Measurements from ENCODE around the gene DCP2. TPM values are rescaled to one million over a fixed set of nuclear protein-coding genes. Genes with fewer than 3 reads are reported as not detected.

Gene DCP2
- total and polyA plus RNA-seq, 2 donors from 2014 or later, result 6.9 to 43.0 TPM

GRCh38 chr5:113067635-113068344 is 91.2 kb downstream of the DCP2 start:
- H3K36me3 ChIP-seq (ENCODE audit: control insufficient read depth in 2 of 3, insufficient read depth in 3 of 3, low read length in 3 of 3), result peaks cover 0 to 4% (median 4%) of the 10 kb centered on the region in 3 donors
- H3K9ac ChIP-seq (ENCODE audit: low read length in 3 of 3), result no peak overlapping the region
- FAIRE-seq (no peak), DNase-seq (peak in 2 of 5 donors; percentile 25 to 41)
- no peak overlapping the region for H3K4me3 ChIP-seq (ENCODE audit: low read length in 3 of 3)
- peaks cover 0 to 2% (median 0%) of the 10 kb centered on the region in 3 donors for H3K4me1 ChIP-seq (ENCODE audit: control insufficient read depth in 2 of 3, insufficient read depth in 2 of 3, low read depth in 1 of 3, low read length in 3 of 3)
- intact Hi-C loops (cut with DNase I), result no loop called here
- H3K27ac ChIP-seq (ENCODE audit: low read depth in 2 of 2, low read length in 2 of 2), result no peak overlapping the region
- H3K27me3 ChIP-seq (ENCODE audit: control insufficient read depth, insufficient read depth, low read length), result no peaks in the 10 kb centered on the region
- TF ChIP-seq, protein P1, sequence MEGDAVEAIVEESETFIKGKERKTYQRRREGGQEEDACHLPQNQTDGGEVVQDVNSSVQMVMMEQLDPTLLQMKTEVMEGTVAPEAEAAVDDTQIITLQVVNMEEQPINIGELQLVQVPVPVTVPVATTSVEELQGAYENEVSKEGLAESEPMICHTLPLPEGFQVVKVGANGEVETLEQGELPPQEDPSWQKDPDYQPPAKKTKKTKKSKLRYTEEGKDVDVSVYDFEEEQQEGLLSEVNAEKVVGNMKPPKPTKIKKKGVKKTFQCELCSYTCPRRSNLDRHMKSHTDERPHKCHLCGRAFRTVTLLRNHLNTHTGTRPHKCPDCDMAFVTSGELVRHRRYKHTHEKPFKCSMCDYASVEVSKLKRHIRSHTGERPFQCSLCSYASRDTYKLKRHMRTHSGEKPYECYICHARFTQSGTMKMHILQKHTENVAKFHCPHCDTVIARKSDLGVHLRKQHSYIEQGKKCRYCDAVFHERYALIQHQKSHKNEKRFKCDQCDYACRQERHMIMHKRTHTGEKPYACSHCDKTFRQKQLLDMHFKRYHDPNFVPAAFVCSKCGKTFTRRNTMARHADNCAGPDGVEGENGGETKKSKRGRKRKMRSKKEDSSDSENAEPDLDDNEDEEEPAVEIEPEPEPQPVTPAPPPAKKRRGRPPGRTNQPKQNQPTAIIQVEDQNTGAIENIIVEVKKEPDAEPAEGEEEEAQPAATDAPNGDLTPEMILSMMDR (IDR thresholded peaks at IDR 0.05; ENCODE audit: borderline replicate concordance, extremely low read depth, insufficient read depth), result no peak
- H3K9me3 ChIP-seq (ENCODE audit: control insufficient read depth in 2 of 3, insufficient read depth in 1 of 3, low read length in 3 of 3), result no peaks in the 10 kb centered on the region

DNA sequence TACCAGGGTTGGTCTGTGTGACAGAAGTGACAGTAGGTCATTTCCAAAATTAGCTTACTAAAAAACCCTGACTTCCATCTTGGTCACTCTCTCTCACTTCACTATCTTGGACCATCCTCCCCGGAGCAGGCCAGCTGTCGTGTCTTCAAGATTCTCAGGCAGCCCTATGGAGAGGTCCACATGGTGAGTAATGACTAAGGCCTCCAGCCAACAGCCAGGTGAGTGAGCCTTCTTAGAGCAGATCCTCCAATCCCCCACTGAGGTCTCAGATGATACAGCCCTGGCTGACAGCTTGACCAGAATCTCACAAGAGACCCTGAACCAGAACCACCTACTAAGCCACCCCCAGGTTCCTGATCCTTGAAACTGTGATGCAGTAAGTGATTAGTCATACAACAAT is 92.0 kb downstream of the DCP2 start:
- no peaks in the 10 kb centered on the region for H3K4me1 ChIP-seq (ENCODE audit: control insufficient read depth in 2 of 3, insufficient read depth in 2 of 3, low read depth in 1 of 3, low read length in 3 of 3)
- peaks cover 0 to 4% (median 0%) of the 10 kb centered on the region in 3 donors for H3K36me3 ChIP-seq (ENCODE audit: control insufficient read depth in 2 of 3, insufficient read depth in 3 of 3, low read length in 3 of 3)
- TF ChIP-seq, protein P1 (IDR thresholded peaks at IDR 0.05; ENCODE audit: borderline replicate concordance, extremely low read depth, insufficient read depth), result no peak
- DNase-seq (peak in 1 of 5 donors; percentile 20), FAIRE-seq (no peak)
- H3K27ac ChIP-seq (ENCODE audit: low read depth in 2 of 2, low read length in 2 of 2), result no peak overlapping the region
- intact Hi-C loops (cut with DNase I), result no loop called here
- H3K9ac ChIP-seq (ENCODE audit: low read length in 3 of 3), result no peak overlapping the region
- no peak overlapping the region for H3K4me3 ChIP-seq (ENCODE audit: low read length in 3 of 3)
- H3K27me3 ChIP-seq (ENCODE audit: control insufficient read depth, insufficient read depth, low read length), result no peaks in the 10 kb centered on the region
- no peaks in the 10 kb centered on the region for H3K9me3 ChIP-seq (ENCODE audit: control insufficient read depth in 2 of 3, insufficient read depth in 1 of 3, low read length in 3 of 3)

Other genes starting within 250 kb of the DCP2 start
- gene APC, start 238.9 kb upstream of the DCP2 start, total RNA-seq, result 44.9 TPM
- gene APC, start 238.9 kb upstream of the DCP2 start, polyA plus RNA-seq (ENCODE audit: insufficient read depth, low read depth, low replicate concordance), result 2.7 TPM
- gene SRP19, start 115.5 kb upstream of the DCP2 start, total RNA-seq, result 33.0 TPM
- gene SRP19, start 115.5 kb upstream of the DCP2 start, polyA plus RNA-seq (ENCODE audit: insufficient read depth, low read depth, low replicate concordance), result 80.6 TPM
- 132 TPM for gene REEP5, start 54.6 kb upstream of the DCP2 start, total RNA-seq
- 157 TPM for gene REEP5, start 54.6 kb upstream of the DCP2 start, polyA plus RNA-seq (ENCODE audit: insufficient read depth, low read depth, low replicate concordance)

All from kidney (tissue), 14 donors.